Measurements from ENCODE around the gene NUDT22.

NUDT22 gene

GRCh38 chr11:64237484-64237951, 11.4 kb downstream of the NUDT22 start:
- H3K36me3 Mint-ChIP-seq (ENCODE audit: low read depth): peaks cover 8% of the 10 kb centered on the region
- peaks cover 26% of the 10 kb centered on the region for H3K4me1 Mint-ChIP-seq
- H3K4me3 Mint-ChIP-seq: no peak overlapping the region
- no peaks in the 10 kb centered on the region for H3K9me3 Mint-ChIP-seq
- peaks cover 10% of the 10 kb centered on the region for H3K27me3 Mint-ChIP-seq (ENCODE audit: low read depth, poor library complexity)
- H3K27ac Mint-ChIP-seq: no peak overlapping the region
- DNase-seq: no peak
- TF ChIP-seq CTCF (IDR thresholded peaks at IDR 0.05): no peak

GRCh38 chr11:64238076-64238475, 12.0 kb downstream of the NUDT22 start:
- TF ChIP-seq CTCF (IDR thresholded peaks at IDR 0.05): no peak
- Mint-ChIP-seq H3K4me1 (peaks cover 24% of the 10 kb centered on the region), H3K36me3 (ENCODE audit: low read depth) (peaks cover 8% of the 10 kb centered on the region), H3K4me3 (no peak overlapping the region), H3K27me3 (ENCODE audit: low read depth, poor library complexity) (peaks cover 7% of the 10 kb centered on the region), H3K27ac (peak overlapping the region; percentile 29), H3K9me3 (no peaks in the 10 kb centered on the region)
- DNase-seq: no peak

GRCh38 chr11:64238999-64239398, 12.9 kb downstream of the NUDT22 start:
- no peak overlapping the region for H3K27ac Mint-ChIP-seq
- H3K4me1 Mint-ChIP-seq: peaks cover 33% of the 10 kb centered on the region
- H3K9me3 Mint-ChIP-seq: no peaks in the 10 kb centered on the region
- no peaks in the 10 kb centered on the region for H3K27me3 Mint-ChIP-seq (ENCODE audit: low read depth, poor library complexity)
- peaks cover 8% of the 10 kb centered on the region for H3K36me3 Mint-ChIP-seq (ENCODE audit: low read depth)
- no peak overlapping the region for H3K4me3 Mint-ChIP-seq
- no peak for TF ChIP-seq CTCF (IDR thresholded peaks at IDR 0.05)
- no peak for DNase-seq

GRCh38 chr11:64239662-64240434, 13.8 kb downstream of the NUDT22 start:
- Mint-ChIP-seq H3K27me3 (ENCODE audit: low read depth, poor library complexity) (no peaks in the 10 kb centered on the region), H3K4me1 (peaks cover 36% of the 10 kb centered on the region), H3K4me3 (peak overlapping the region; percentile 87), H3K27ac (peak overlapping the region; percentile 97), H3K36me3 (ENCODE audit: low read depth) (peaks cover 8% of the 10 kb centered on the region), H3K9me3 (no peaks in the 10 kb centered on the region)
- no peak for DNase-seq
- TF ChIP-seq CTCF (IDR thresholded peaks at IDR 0.05): no peak

GRCh38 chr11:64240435-64241240, 14.6 kb downstream of the NUDT22 start, which contains the start of gene FKBP2:
TSS of gene FKBP2 (plus strand) at chr11:64241095. CDS start at chr11:64242388, 1,293 bp downstream.
- Mint-ChIP-seq H3K36me3 (ENCODE audit: low read depth) (peaks cover 8% of the 10 kb centered on the region), H3K4me1 (peaks cover 30% of the 10 kb centered on the region), H3K27me3 (ENCODE audit: low read depth, poor library complexity) (no peaks in the 10 kb centered on the region), H3K27ac (peak within 1 kb of the TSS; percentile 97), H3K9me3 (no peaks in the 10 kb centered on the region), H3K4me3 (peak within 1 kb of the TSS; percentile 87)
- no peak for TF ChIP-seq CTCF (IDR thresholded peaks at IDR 0.05)
- DNase-seq: peak; percentile 96

All from nephron progenitor cell (in vitro differentiated cells).